ENCODE measurements around the gene PADI3. TPM values are rescaled to one million over a fixed set of nuclear protein-coding genes. Genes with fewer than 3 reads are reported as not detected.

Gene PADI3
- polyA plus RNA-seq, 1 of the 3 experiments (the other 2 are of a cell fraction): 0.30 TPM

DNA sequence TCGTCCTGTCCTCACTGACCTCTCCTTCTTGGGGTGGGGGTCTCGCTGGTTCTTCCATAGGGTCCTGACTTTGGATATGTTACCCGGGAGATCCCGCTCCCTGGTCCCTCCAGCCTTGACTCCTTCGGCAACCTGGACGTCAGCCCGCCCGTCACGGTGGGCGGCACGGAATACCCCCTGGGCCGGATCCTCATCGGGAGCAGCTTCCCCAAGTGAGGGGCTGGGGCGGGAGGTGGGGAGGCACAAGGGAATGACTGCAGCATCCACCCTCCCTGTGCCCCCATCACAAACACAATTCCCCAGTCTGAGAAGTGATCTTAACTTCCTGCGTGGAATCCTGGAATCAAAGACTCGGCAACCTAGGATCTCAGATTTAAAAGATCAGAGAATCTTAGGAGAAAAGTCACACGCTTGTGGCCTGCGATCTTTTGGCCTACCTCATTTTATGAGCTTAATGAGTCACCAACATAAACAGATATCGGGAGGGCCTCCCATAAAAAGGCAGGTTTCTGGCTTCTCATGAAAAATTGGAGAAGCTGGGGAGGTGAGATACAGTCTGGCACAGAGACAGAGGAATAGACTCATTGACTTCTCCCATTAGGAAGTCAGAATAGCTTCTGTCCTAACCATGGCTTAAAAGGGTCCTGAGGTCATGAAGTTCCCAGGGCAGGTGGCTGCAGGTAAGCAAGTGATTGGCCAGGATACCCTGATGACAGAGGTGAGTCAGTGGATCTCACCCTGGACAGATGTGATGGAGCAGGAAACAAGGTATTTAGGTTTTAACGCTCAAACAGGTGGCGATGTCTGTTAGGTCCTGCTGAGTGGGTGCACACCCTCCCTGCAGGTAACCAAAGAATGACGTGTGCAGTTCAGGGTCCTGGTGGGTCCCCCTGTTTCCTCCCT lies 15.9 kb upstream of the PADI3 start:
- H3K27ac ChIP-seq (ENCODE audit: low read depth in 2 of 2, low read length in 1 of 2): peak overlapping the region; percentile 62 to 72; a peak in 3 of 4 replicates
- H3K9ac ChIP-seq: peak overlapping the region; percentile 25
- no peak overlapping the region for H2AFZ ChIP-seq (ENCODE audit: low read depth)
- peaks cover 19% of the 10 kb centered on the region for H3F3A ChIP-seq (replicated peaks; ENCODE audit: insufficient read depth)
- DNase-seq: no peak
- H4K20me1 ChIP-seq (ENCODE audit: insufficient read depth): no peaks in the 10 kb centered on the region
- H3K79me2 ChIP-seq (ENCODE audit: insufficient read depth): no peaks in the 10 kb centered on the region
- H3K27me3 ChIP-seq (ENCODE audit: insufficient read depth): no peaks in the 10 kb centered on the region
- WGBS (ENCODE audit: low lambda C conversion rate): 78% methylated on average over 19 of the region's 22 CpGs
- H3K36me3 ChIP-seq (replicated peaks in 1 of 2; ENCODE audit: control insufficient read depth in 1 of 2, insufficient read depth in 2 of 2, low read length in 1 of 2): no peaks in the 10 kb centered on the region
- H3K4me1 ChIP-seq (ENCODE audit: control insufficient read depth in 1 of 2, insufficient read depth in 2 of 2, low read depth in 1 of 2, low read length in 1 of 2): peaks cover 13 to 29% of the 10 kb centered on the region in 2 experiments; a peak in 2 of 4 replicates
- no peak overlapping the region; a peak in 1 of 4 replicates for H3K4me3 ChIP-seq (ENCODE audit: low read depth in 2 of 2, low read length in 1 of 2)
- no peaks in the 10 kb centered on the region for H3K9me2 ChIP-seq
- peak overlapping the region; percentile 58 for H3K4me2 ChIP-seq
- CTCF ChIA-PET: interaction anchor here (1.1 to 16.6 kb wide), 3 partner anchors 88 to 105 kb away, joined by 3 to 462 read pairs (median 5); partner anchors contain the start of gene PADI2
- H3K9me3 ChIP-seq: no peaks in the 10 kb centered on the region
- POLR2A ChIA-PET: no interaction called here
- TF ChIP-seq FOSL2 (IDR thresholded peaks at IDR 0.05; ENCODE audit: borderline replicate concordance, low read depth) (peak; percentile 46; the same call in 1 of the 2 replicates), NFIC (IDR thresholded peaks at IDR 0.05; ENCODE audit: borderline replicate concordance) (peak; percentile 12; the same call in 1 of the 2 replicates), JUND (IDR thresholded peaks at IDR 0.05) (0 out of 2 replicates have a peak, but pooled peaks have one; percentile 21), EP300 (IDR thresholded peaks at IDR 0.05; ENCODE audit: borderline replicate concordance in 1 of 2, low read depth in 1 of 2, low read length in 1 of 2) (peak in 1 of 2 experiments; percentile 35; a peak in 1 of 4 replicates), GATA2 (CRISPR knock-in tag; IDR thresholded peaks at IDR 0.05) (no peak), TCF12 (IDR thresholded peaks at IDR 0.05) (peak; percentile 32; the same call in 1 of the 2 replicates)
- TF ChIP-seq, protein P1, sequence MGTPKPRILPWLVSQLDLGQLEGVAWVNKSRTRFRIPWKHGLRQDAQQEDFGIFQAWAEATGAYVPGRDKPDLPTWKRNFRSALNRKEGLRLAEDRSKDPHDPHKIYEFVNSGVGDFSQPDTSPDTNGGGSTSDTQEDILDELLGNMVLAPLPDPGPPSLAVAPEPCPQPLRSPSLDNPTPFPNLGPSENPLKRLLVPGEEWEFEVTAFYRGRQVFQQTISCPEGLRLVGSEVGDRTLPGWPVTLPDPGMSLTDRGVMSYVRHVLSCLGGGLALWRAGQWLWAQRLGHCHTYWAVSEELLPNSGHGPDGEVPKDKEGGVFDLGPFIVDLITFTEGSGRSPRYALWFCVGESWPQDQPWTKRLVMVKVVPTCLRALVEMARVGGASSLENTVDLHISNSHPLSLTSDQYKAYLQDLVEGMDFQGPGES (IDR thresholded peaks at IDR 0.05; ENCODE audit: low read depth, low read length): no peak
- TF ChIP-seq, protein P2, sequence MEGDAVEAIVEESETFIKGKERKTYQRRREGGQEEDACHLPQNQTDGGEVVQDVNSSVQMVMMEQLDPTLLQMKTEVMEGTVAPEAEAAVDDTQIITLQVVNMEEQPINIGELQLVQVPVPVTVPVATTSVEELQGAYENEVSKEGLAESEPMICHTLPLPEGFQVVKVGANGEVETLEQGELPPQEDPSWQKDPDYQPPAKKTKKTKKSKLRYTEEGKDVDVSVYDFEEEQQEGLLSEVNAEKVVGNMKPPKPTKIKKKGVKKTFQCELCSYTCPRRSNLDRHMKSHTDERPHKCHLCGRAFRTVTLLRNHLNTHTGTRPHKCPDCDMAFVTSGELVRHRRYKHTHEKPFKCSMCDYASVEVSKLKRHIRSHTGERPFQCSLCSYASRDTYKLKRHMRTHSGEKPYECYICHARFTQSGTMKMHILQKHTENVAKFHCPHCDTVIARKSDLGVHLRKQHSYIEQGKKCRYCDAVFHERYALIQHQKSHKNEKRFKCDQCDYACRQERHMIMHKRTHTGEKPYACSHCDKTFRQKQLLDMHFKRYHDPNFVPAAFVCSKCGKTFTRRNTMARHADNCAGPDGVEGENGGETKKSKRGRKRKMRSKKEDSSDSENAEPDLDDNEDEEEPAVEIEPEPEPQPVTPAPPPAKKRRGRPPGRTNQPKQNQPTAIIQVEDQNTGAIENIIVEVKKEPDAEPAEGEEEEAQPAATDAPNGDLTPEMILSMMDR (IDR thresholded peaks at IDR 0.05): no peak

DNA sequence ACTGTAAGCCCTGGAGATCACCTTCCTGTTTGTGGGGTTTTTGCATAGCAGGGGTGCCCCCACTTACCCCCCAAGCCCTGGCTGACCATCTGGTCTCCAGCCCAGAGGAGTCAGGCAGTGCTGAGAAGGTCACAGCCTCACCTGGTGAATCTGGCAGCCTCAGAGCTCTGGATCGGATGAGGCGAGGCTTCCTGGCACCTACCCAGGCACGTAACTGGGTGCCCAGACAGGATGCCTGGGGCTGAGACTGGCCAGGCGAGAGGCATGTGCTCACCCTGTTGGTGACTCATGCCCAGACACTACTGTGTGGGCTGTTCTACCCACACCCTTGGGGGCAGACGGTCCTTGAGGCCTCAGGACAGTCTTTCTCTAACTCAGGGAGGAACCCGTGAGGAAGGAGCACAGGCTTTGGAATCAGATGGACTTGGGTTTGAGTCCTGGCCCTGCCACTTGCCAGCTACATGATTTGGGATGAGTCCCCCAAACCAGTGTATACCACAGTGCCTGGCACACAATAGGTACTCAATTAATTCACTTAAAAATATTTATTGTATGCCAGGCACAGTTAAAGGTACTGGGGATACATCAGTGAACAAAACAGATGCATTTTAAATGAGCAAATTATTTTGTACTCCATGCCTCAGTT lies 15.1 kb upstream of the PADI3 start:
- Histone ChIP-seq H3F3A (replicated peaks; ENCODE audit: insufficient read depth) (peaks cover 19% of the 10 kb centered on the region), H2AFZ (ENCODE audit: low read depth) (no peak overlapping the region), H3K79me2 (ENCODE audit: insufficient read depth) (no peaks in the 10 kb centered on the region), H3K27ac (ENCODE audit: low read depth in 2 of 2, low read length in 1 of 2) (peak overlapping the region; percentile 71 to 72; a peak in 3 of 4 replicates), H3K9ac (peak overlapping the region; percentile 15; the same call in 1 of the 2 replicates), H3K9me3 (no peaks in the 10 kb centered on the region), H3K36me3 (replicated peaks in 1 of 2; ENCODE audit: control insufficient read depth in 1 of 2, insufficient read depth in 2 of 2, low read length in 1 of 2) (no peaks in the 10 kb centered on the region), H3K27me3 (ENCODE audit: insufficient read depth) (no peaks in the 10 kb centered on the region), H3K9me2 (no peaks in the 10 kb centered on the region), H3K4me2 (peak overlapping the region; percentile 58), H3K4me3 (ENCODE audit: low read depth in 2 of 2, low read length in 1 of 2) (no peak overlapping the region; a peak in 1 of 4 replicates), H3K4me1 (ENCODE audit: control insufficient read depth in 1 of 2, insufficient read depth in 2 of 2, low read depth in 1 of 2, low read length in 1 of 2) (peaks cover 13 to 29% of the 10 kb centered on the region in 2 experiments; a peak in 2 of 4 replicates), H4K20me1 (ENCODE audit: insufficient read depth) (no peaks in the 10 kb centered on the region)
- WGBS (ENCODE audit: low lambda C conversion rate): no CpG with 5 or more reads among the region's 6 CpGs
- DNase-seq: peak; percentile 50
- ChIA-PET CTCF (interaction anchor here (1.3 to 16.6 kb wide), 4 partner anchors 13 to 106 kb away, joined by 4 to 462 read pairs (median 6); partner anchors contain the start of gene PADI2), POLR2A (no interaction called here)
- peak; percentile 44; the same call in 1 of the 2 replicates for TF ChIP-seq POLR2AphosphoS5 (IDR thresholded peaks at IDR 0.05; ENCODE audit: low read depth, low read length)
- TF ChIP-seq, protein P2 (IDR thresholded peaks at IDR 0.05): no peak
- TF ChIP-seq RCOR1 (IDR thresholded peaks at IDR 0.05; ENCODE audit: low read length): no peak
- no peak for TF ChIP-seq FOXJ3 (CRISPR knock-in tag; IDR thresholded peaks at IDR 0.05)
- TF ChIP-seq ELF1 (IDR thresholded peaks at IDR 0.05): no peak
- TF ChIP-seq RXRA (IDR thresholded peaks at IDR 0.05; ENCODE audit: borderline replicate concordance, low read depth): peak; percentile 88
- peak; percentile 97 for TF ChIP-seq TCF12 (IDR thresholded peaks at IDR 0.05)
- peak; percentile 97 for TF ChIP-seq NFIC (IDR thresholded peaks at IDR 0.05; ENCODE audit: borderline replicate concordance)
- no peak for TF ChIP-seq CHD2 (IDR thresholded peaks at IDR 0.05; ENCODE audit: low read length, partially characterized antibody)
- TF ChIP-seq, protein P3, sequence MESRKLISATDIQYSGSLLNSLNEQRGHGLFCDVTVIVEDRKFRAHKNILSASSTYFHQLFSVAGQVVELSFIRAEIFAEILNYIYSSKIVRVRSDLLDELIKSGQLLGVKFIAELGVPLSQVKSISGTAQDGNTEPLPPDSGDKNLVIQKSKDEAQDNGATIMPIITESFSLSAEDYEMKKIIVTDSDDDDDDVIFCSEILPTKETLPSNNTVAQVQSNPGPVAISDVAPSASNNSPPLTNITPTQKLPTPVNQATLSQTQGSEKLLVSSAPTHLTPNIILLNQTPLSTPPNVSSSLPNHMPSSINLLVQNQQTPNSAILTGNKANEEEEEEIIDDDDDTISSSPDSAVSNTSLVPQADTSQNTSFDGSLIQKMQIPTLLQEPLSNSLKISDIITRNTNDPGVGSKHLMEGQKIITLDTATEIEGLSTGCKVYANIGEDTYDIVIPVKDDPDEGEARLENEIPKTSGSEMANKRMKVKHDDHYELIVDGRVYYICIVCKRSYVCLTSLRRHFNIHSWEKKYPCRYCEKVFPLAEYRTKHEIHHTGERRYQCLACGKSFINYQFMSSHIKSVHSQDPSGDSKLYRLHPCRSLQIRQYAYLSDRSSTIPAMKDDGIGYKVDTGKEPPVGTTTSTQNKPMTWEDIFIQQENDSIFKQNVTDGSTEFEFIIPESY (IDR thresholded peaks at IDR 0.05; ENCODE audit: borderline replicate concordance, low read depth): no peak; the same call in 1 of the 2 replicates
- TF ChIP-seq, protein P4, sequence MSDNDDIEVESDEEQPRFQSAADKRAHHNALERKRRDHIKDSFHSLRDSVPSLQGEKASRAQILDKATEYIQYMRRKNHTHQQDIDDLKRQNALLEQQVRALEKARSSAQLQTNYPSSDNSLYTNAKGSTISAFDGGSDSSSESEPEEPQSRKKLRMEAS (IDR thresholded peaks at IDR 0.05; ENCODE audit: low read depth): peak; percentile 98
